Measurements from ENCODE around the gene POLA2.

DNA sequence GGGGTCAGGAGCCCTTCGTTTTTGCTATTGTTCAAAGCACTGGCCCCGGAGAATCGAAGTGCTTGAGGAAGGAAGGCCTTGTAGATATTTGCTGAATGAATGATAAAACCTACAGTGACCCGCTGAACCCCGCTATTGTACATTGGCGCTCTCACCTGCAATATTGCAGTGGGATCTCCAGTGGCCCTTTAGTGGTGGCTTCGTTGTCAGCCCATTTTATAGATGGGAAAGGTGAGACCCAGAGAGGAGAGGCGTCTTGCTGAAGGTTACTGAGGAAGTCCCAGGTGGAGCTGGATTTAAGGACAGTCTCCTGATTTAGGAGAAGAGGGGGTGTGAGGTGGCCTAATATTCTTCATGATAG is 54.1 kb downstream of the POLA2 start:
- TF ChIP-seq POLR2A (IDR thresholded peaks at IDR 0.05), result no peak
- TF ChIP-seq, protein P1, sequence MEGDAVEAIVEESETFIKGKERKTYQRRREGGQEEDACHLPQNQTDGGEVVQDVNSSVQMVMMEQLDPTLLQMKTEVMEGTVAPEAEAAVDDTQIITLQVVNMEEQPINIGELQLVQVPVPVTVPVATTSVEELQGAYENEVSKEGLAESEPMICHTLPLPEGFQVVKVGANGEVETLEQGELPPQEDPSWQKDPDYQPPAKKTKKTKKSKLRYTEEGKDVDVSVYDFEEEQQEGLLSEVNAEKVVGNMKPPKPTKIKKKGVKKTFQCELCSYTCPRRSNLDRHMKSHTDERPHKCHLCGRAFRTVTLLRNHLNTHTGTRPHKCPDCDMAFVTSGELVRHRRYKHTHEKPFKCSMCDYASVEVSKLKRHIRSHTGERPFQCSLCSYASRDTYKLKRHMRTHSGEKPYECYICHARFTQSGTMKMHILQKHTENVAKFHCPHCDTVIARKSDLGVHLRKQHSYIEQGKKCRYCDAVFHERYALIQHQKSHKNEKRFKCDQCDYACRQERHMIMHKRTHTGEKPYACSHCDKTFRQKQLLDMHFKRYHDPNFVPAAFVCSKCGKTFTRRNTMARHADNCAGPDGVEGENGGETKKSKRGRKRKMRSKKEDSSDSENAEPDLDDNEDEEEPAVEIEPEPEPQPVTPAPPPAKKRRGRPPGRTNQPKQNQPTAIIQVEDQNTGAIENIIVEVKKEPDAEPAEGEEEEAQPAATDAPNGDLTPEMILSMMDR (IDR thresholded peaks at IDR 0.05), result peak in 2 of 6 experiments; percentile 10 to 42

All from thyroid gland (tissue), 4 donors.